NCI-H1092 treated with DMSO at 0.1 percent for 48 hours (cell line): ENCODE measurements around the gene KIF12.

Experiments
- DNase-seq: peaks from one replicate; lab custom pipeline; 2025; lab: John Stamatoyannopoulos, UW

Gene KIF12

GRCh38 chr9:114065304-114065703 lies 33.8 kb downstream of the KIF12 start:
- DNase-seq = no peak

- DNase-seq = no peak
These were observed 37.1 kb downstream of the KIF12 start for GRCh38 chr9:114061830-114062474.

GRCh38 chr9:114061292-114061691 lies 37.8 kb downstream of the KIF12 start:
- DNase-seq = no peak

GRCh38 chr9:114060711-114061110 lies 38.4 kb downstream of the KIF12 start:
- no peak for DNase-seq

GRCh38 chr9:114060070-114060469 lies 39.0 kb downstream of the KIF12 start:
- DNase-seq = no peak

- no peak for DNase-seq
These were observed 39.9 kb downstream of the KIF12 start for GRCh38 chr9:114059047-114059803.

GRCh38 chr9:114058688-114059046 lies 40.4 kb downstream of the KIF12 start:
- DNase-seq = no peak

GRCh38 chr9:114057161-114057885 lies 41.8 kb downstream of the KIF12 start:
- DNase-seq = no peak

GRCh38 chr9:114056527-114056926 lies 42.6 kb downstream of the KIF12 start:
- DNase-seq = no peak

- DNase-seq = no peak
These were observed 43.2 kb downstream of the KIF12 start for GRCh38 chr9:114055894-114056293.

- no peak for DNase-seq
These were observed 44.0 kb downstream of the KIF12 start for GRCh38 chr9:114055061-114055460.

- DNase-seq = no peak
These were observed 44.9 kb downstream of the KIF12 start for GRCh38 chr9:114054191-114054690.

- no peak for DNase-seq
These were observed 45.7 kb downstream of the KIF12 start for GRCh38 chr9:114053246-114054005.

- no peak for DNase-seq
These were observed 47.4 kb downstream of the KIF12 start for GRCh38 chr9:114051706-114052105.

GRCh38 chr9:114051281-114051680 lies 47.8 kb downstream of the KIF12 start:
- no peak for DNase-seq

GRCh38 chr9:114050646-114051045 lies 48.4 kb downstream of the KIF12 start:
- no peak for DNase-seq

GRCh38 chr9:114050226-114050568 lies 48.9 kb downstream of the KIF12 start:
- DNase-seq = no peak

- DNase-seq = no peak
These were observed 49.5 kb downstream of the KIF12 start for GRCh38 chr9:114049441-114050225.

GRCh38 chr9:114048533-114049415 lies 50.3 kb downstream of the KIF12 start:
- no peak for DNase-seq

GRCh38 chr9:114047717-114048116 lies 51.4 kb downstream of the KIF12 start:
- no peak for DNase-seq
